AG04449 (cell line): ENCODE measurements around the gene FLT1.

Experiments
- CTCF ChIA-PET: fragments of 350-600 bp; formaldehyde crosslinking; extraction: SDS; loops from one replicate; lab custom pipeline; 2021; ENCODE audit warnings: antibody characterized with exemption; lab: Yijun Ruan, JAX
- POLR2A ChIA-PET: fragments of 400-600, 350-600 bp; formaldehyde crosslinking; extraction: SDS; loops from one replicate; lab custom pipeline; 2020; ENCODE audit warnings: antibody characterized with exemption, inconsistent platforms; lab: Yijun Ruan, JAX
- DNase-seq: peaks from one replicate; pipeline ENCODE4 v3.0.0-alpha.2; 2010; ENCODE audit warnings: low read depth, low spot score
- H3K4me3 ChIP-seq: 2 replicates; pipeline ENCODE4 v1.5.1; 2011; ENCODE audit warnings: low read depth, mild to moderate bottlenecking, control low read depth, low read length
- TF ChIP-seq, protein P1 (sequence below): IDR thresholded peaks from one replicate; pipeline ENCODE4 v1.5.1; 2011; ENCODE audit warnings: mild to moderate bottlenecking, moderate library complexity, low read length, control low read depth, inconsistent platforms; ENCODE audit not compliant: insufficient read depth; ENCODE audit errors: missing control alignments

FLT1 gene

DNA sequence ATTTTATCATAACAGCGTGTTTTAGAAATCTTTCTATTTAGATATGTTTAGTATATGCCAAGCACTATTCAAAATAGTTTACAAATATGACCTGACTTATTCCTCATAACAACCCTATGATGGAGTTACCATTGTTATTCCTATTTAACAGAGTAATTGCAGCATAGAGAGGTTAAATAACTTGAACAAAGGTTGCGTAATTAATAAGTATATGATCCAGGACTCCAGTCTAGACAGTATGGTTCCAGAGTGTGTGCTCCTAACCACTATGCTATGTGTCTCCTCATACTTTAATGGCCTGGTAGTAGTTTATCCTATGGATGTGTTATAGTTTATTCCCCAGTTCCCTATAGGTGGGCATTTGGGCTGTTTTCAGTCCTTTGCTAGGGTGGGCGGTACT is 211.3 kb downstream of the FLT1 start:
- no peak overlapping the region for H3K4me3 ChIP-seq
- DNase-seq: no peak
- ChIA-PET CTCF (no interaction called here), POLR2A (no interaction called here)
- TF ChIP-seq, protein P1, sequence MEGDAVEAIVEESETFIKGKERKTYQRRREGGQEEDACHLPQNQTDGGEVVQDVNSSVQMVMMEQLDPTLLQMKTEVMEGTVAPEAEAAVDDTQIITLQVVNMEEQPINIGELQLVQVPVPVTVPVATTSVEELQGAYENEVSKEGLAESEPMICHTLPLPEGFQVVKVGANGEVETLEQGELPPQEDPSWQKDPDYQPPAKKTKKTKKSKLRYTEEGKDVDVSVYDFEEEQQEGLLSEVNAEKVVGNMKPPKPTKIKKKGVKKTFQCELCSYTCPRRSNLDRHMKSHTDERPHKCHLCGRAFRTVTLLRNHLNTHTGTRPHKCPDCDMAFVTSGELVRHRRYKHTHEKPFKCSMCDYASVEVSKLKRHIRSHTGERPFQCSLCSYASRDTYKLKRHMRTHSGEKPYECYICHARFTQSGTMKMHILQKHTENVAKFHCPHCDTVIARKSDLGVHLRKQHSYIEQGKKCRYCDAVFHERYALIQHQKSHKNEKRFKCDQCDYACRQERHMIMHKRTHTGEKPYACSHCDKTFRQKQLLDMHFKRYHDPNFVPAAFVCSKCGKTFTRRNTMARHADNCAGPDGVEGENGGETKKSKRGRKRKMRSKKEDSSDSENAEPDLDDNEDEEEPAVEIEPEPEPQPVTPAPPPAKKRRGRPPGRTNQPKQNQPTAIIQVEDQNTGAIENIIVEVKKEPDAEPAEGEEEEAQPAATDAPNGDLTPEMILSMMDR: no peak

DNA sequence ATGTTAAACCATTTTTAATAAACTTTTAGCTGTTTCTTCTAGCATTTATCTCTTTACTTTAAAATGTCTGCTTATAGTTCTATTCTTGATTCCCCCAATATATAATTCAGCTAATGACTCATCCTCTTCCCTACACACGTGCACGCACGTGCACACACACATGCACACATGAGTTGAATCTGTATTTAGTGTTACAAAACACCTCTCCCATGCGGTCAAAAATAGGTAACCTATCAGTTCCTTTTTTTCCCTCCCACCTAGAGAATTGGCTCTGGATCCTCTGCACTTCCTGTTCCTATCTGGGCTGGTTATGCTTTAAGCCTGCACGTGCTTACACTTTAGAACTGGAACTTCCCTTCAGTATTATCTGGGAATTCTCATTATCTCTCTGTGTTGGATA is 212.5 kb downstream of the FLT1 start:
- CTCF ChIA-PET: no interaction called here
- DNase-seq: no peak

DNA sequence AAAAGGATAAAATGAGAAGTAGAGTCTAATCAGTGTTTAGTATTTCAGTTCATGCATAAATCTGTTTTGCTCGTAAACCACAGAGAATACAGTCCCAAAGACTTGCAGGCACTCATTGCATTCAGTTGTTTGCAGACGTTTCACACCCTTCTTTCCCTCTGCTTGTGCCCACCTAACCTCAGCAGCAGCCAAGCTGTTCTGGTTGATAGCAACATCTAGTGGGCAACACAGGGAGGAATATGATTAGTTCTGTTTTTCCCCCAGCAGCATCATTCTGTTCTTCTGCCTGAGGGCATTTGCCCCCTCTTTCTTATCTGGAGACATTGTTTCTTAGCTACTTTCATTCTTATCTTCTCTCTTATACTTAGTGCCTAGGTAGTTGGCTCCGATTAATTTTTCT is 221.0 kb downstream of the FLT1 start:
- ChIA-PET POLR2A (no interaction called here), CTCF (no interaction called here)
- no peak for DNase-seq
- TF ChIP-seq, protein P1: no peak
- H3K4me3 ChIP-seq: no peak overlapping the region

More for the DNA sequence above, 212.5 kb downstream of the FLT1 start:
- TF ChIP-seq, protein P1: no peak
- H3K4me3 ChIP-seq: no peak overlapping the region
- POLR2A ChIA-PET: no interaction called here

DNA sequence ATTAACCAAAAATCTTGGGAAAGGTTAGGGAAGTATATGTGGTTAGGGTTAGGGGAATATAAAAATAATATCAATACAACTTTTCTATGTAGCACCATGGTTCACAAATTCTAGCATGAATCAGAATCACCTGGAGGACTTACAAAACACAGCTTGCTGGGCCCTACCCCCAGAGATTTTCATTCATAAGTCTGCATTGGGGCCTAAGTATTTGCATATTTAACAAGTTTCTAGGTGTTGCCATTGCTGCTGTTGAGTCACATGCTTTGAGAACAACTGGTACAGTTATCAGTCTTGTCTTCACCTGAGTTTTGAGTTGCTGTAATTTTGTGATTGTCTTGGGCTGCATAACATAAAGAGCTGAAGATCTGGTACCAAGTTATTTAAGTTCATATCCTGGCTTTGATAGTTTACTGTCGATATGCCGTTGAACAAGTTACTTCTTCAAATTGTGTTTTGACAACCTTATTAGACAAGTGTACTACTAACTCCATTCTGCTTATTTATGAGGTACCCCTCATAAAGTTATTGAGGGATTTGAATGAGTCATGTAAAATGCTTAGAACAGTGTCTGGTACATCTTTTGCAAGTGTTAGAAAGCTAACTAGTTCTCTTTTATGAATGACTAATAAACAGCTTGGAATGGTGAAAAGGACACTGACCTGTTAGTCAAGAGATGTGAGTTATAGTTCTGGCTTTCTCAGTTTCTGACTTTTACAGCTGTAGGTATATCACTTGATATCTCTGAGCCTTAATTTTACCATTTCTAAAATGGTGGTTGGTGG is 223.7 kb downstream of the FLT1 start:
- ChIA-PET POLR2A (no interaction called here), CTCF (interaction anchor here (1.0 kb wide), 1 partner anchor 525 kb away, joined by 3 read pairs; no protein-coding TSS in a partner anchor)
- TF ChIP-seq, protein P1: no peak
- DNase-seq: no peak
- no peak overlapping the region for H3K4me3 ChIP-seq

DNA sequence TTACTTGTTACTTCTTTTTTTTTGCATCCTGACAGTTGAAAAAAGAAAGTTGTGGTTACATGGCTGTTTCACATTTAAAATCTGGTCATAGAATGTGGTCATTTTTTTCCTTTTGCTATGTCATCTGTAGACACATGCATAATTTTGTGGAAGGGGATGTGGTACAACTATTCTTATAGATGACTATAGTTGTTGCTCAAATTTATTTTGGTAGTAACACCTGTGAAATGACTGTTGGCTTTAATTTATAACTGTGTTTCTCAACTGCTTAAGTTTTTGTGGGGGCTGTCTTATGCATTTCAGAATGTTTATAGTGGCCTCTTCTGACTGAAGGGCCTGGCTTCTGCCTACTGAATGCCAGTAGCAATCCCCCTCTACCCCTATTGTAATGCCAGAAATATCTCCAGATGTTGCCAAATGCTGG is 226.1 kb downstream of the FLT1 start:
- no peak overlapping the region for H3K4me3 ChIP-seq
- TF ChIP-seq, protein P1: no peak
- POLR2A ChIA-PET: no interaction called here
- DNase-seq: no peak
- CTCF ChIA-PET: no interaction called here

DNA sequence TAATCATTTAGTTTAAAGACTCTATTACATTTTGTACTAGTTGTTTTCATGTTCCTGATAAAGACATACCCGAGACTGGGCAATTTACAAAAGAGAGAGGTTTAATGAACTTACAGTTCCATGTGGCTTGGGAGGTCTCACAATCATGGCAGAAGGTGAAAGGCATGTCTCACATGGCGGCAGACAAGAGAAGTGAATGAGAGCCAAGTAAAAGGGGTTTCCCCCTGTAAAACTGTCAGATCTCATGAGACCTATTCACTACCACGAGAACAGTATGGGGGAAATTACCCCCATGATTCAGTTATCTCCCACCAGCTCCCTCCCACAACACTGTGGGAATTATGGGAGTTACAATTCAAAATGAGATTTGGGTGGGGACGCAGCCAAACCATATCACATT is 227.4 kb downstream of the FLT1 start:
- no peak overlapping the region for H3K4me3 ChIP-seq
- TF ChIP-seq, protein P1: no peak
- CTCF ChIA-PET: no interaction called here
- POLR2A ChIA-PET: no interaction called here
- DNase-seq: no peak
